NCI-H2081 treated with DMSO at 0.1 percent for 48 hours (cell line): ENCODE results near the gene TBCD.

Source experiments
- DNase-seq: peaks from one replicate; lab custom pipeline; 2025; lab: John Stamatoyannopoulos, UW

Gene TBCD

DNA sequence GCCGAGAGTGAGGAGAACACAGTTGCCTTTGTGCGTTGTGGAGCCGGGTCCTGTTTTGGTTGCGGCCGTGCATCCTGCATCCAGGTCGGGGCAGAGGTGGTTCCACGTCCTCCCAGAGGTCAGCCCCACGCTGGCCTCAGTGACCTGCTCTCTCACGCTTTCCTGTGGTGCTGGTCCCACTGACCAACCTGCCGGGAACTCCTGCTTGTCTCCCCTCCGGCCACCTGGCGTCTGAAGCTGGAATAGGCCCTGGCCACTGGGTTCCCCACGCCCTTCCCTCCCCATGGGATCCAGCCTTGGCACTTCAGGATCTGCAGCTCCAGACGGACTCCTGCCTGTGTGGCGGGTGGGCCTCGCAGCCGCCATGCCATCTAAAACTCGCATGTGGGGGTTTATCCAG is 173.5 kb downstream of the TBCD start:
- DNase-seq, result no peak

- no peak for DNase-seq
Measured at GRCh38 chr17:82926081-82926480, 174.2 kb downstream of the TBCD start.

DNA sequence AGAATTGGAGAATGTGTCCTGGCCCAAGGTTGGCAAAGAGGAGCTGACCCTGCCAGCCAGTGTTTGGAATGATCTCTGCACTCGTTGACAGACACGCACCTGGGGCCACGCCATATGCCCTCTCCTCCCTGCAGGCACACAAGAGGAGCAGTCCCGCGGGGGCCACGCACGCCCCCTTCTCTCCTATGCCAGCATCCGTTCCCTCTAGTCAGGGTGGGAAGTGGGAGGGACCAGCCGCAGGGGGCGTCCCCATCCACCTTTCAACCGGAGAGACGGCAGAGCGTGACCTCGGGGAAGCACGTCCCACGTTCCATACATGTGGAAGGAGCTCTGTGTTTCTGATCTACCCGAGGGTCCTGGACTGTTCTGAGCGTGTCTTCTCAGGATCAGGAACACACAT is 174.9 kb downstream of the TBCD start:
- no peak for DNase-seq

GRCh38 chr17:82927311-82927660 is 175.4 kb downstream of the TBCD start:
- DNase-seq, result no peak

GRCh38 chr17:82927661-82928601 is 176.1 kb downstream of the TBCD start:
- DNase-seq, result no peak

DNA sequence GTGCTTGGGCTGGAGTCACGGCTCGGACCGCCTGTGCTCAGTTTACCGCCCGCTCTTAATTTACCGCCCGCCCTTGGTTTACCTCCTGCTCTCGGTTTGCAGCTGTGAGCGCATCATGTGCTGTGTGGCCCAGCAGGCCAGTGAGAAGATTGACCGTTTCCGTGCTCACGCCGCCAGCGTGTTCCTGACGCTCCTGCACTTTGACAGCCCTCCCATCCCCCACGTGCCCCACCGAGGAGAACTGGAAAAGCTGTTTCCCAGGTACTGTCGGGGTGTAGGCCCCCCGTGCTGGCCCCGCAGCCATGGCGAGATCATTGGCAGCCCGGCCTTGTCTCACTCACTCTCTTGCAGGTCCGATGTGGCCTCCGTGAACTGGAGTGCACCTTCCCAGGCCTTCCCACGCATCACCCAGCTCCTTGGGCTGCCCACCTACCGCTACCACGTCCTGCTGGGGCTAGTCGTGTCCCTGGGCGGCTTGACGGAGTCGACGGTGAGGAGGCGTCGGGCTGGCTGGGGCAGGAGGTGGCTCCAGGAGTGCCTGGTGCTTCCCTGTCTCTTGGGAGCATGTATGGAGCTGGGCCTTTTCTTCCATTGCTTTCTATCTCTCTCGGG is 177.3 kb downstream of the TBCD start:
- DNase-seq, result no peak

DNA sequence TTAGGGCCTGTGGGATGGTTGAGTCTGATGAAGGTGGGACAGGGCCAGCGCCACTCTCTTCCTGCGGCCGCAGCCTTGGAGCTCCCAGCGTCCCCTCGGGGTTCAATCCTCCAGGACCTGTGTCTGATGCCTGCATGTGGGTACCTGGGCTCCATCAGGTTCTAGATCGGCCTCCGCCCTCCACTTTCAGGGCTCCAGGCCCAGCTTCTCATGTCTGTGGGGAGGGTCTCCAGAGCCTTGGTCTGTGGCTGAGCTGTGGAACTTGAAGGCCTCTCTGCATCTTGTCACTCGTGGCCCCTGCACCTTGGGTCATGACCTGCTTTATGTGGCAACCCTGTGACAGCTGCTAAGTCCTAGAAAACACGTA is 177.8 kb downstream of the TBCD start:
- DNase-seq, result no peak

- DNase-seq, result no peak
Measured at GRCh38 chr17:82930043-82930923, 178.4 kb downstream of the TBCD start.

DNA sequence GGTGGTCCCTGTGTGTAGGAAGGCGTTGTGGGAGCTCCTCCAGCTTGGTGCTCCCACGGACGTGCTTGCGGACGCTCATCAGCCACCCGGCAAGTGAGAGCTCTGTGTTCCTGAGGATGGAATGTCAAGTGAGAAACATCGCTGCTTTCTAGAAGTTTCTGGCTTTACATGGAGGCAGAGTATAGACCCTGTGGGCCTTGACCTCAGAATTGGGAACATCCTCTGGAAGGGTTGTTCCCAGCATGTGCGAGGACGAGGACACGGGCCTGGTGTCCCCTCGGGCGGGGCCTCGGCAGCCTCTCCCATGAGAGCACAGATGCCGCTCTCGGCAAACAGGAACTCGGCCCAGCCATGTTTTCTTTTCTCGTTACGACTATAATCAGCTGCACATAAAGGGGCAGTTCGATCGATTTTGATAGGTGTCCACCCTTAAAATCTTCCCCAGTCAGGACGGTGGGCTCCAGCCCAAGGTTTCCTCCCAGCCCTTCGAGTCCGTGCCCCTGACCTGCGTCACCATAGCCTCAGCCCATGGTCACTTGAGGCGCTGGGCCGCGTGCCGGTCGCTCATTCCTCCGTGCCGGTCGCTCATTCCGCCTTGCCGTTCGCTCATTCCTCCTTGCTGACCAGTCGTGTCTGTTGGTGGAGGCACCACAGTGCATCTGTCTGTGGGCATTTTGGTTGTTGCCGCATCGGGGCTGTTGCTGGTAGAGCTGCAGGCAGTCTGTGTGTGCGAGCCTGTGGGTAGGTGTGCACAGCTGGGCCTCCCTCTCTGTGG is 179.2 kb downstream of the TBCD start:
- DNase-seq, result no peak

DNA sequence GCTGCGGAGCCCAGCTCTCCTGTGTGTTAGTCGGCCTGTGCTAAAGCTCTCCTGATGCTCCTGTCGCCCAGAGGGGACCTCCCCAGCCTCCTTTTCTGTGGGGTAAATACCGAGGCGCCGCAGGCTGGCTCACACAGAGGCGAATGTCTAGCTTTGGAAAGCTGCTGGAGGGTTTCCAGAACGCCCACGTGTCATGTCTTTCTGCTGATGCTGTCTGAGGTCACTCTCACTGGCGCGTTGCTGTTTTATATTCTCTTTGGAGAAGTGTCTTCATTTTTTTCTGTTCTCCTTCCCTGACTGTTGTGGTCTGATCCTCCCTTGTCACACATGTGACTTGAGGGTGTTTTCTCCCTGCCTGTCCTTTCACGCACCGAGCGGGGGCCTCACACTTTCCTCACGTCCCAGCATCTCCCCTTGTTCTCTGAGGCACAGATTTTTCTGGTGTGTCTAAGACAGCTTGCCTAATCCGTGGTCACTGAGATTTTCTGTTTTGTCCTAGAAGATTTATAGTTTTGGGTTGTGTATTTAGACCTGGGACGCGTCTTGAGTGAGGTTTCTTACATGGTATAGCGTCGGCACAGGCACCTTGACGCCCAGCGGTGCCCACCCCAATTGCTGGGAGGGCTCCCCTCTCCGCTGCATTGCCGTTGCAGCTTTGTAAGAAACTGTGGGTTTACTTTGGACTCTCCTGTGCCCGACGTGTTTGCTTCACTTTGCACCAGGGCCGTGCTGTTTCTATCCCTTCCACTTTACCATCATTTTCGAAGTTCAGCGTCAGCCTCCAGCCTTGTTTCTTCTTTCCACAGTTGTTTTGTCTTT is 180.0 kb downstream of the TBCD start:
- no peak for DNase-seq

- DNase-seq, result no peak
Measured at GRCh38 chr17:82932518-82933310, 180.8 kb downstream of the TBCD start.

DNA sequence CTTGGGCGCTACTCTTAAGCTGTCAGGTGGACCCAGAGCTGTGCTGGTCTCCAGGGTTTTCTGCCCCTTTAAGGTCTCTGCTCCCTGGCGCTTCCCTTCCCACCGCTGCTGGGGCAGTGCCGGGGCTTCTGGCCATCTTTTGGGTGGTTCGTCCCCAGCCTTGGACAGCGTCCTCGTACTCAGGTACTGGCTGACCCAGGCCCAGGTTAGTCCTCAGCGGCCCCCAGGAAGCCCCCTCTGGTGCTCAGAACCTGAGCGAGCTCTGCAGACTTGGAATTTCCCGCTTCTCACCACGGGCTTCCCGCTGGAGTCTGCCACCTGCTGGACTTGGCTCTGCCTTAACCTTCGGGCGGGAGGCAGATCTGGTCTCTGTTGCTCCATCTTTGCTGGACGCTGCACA is 182.0 kb downstream of the TBCD start:
- DNase-seq, result no peak

DNA sequence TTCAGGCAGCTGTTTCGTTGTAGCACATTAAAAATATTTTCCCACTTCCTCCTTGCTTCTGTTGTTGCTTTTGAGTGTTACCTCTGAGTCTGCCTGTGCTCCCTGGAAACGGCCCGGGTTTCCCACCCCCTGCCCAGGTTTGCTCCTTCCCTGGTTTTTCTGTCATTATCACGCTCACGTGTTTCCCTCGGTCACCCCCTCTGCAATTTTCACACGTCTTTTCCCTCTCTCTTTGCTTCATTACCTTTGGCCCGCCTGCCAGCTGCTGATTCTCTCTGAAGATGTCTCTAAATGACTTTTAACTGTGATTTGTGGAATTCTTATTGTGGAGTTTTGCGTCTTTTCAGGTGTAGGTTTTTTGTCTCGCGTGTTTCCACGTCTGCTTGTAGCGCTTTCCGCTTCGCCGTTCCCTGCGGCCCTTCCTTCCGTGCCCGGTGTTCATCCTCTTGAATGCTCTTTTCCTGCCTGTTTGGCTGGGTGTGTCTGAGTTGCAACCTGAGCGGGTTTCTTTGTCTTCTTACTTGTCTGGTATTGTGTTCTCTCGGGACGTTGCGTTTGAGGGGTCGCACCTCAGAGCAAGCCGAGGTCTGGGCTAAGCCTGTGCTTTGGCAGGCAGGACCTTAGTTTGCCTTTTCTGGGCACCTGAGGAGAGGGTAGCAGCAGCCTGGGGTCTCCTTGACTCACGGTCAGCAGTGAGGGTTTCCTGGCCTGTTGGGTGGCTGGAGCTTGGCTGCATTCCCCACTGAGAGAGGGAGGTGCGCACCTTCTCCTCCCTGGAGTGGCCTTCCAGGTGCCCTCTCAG is 184.3 kb downstream of the TBCD start:
- no peak for DNase-seq

GRCh38 chr17:82936768-82937171 is 184.9 kb downstream of the TBCD start:
- DNase-seq, result no peak

DNA sequence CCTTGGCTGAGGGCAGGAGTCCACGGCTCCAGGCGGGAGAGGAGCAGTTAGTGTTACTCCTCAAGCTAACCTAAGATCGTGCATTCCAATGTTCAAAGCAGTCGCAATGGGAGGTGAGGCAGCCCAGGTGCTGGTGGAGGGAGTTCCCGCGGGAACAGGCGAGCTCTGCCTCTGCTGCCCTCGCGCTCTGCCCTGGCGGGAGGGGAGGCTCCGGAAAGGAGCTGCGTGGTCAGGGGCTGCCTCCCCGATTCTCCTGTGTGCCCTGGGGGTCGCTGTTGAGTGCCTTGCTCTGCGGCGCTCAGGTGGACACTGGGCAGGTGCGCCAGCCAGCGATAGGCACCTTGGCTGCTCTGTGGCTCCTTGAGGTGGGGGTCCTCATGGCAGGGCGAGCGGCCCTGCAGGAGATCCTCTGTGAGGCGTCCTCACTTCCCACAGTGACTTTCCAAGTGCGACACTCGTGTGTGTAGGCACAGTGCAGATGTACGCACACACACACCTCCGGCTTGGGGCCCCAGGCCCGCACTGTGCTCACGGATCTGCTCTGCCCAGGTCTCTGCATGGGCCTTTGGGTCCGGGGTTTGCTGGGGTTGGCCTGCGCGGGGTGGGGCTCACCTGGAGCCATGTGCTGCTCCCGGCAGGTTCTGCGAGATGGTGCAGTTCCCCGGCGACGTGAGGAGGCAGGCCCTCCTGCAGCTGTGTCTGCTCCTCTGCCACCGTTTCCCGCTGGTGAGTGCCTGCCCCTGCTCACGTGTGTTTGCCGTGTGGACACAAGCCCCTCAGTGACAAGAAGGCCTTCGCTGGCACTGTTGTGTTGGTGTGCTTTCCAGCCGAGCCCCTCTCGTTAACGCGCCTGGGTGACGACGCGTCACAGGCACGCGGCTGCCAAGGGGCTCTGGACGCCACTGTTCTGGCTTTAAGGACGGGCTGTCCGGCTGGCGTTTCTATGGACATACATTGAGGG is 185.8 kb downstream of the TBCD start:
- DNase-seq, result no peak

DNA sequence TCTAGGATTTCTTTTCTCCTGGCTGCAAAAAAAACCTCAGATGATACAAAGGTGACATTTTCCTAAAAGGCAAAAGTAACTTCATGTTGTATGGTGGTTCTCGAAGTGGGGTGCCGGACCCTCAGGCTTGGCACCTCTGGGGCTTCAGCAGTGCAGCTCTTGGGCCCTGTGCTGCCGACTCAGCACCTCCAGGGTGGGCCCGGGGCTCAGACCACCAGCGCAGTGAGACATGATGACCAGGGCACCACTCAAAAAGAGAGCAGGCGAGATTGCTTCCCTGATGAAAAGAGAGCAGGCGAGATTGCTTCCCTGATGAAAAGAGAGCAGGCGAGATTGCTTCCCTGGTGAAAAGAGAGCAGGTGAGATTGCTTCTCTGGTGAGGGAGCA is 186.6 kb downstream of the TBCD start:
- DNase-seq, result no peak

DNA sequence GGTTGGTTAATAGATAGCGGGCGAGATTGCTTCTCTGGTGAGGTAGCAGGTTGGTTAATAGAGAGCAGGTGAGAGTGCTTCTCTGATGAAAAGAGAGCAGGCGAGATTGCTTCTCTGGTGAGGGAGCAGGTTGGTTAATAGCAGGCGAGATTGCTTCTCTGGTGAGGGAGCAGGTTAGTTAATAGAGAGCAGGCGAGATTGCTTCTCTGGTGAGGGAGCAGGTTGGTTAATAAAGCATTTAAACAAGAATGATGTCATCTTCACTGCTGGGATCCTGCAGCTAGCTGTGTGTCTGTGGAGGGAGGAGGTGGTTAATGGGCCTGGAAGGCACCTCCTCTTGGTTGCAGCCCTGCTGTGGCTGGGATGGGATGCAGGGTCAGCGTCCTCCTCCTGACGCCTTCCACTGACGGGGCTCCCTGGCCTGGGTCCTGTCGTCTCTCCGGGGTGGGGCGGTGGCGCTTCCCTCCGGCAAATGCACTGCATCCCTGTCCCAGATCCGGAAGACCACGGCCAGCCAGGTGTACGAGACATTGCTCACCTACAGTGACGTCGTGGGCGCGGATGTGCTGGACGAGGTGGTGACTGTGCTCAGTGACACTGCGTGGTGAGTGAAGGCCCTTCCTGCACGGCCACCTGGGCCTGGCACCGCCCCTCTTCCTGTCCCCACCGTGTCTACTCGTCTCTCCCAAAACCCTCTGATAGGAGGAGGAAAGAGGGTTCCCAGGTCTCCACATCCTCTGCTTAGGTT is 187.2 kb downstream of the TBCD start:
- DNase-seq, result no peak
